ENCODE measurements around the gene LETM1.
A peak's percentile ranks its signal among the peaks of the same experiment; 100 is the strongest.

LETM1 gene

DNA sequence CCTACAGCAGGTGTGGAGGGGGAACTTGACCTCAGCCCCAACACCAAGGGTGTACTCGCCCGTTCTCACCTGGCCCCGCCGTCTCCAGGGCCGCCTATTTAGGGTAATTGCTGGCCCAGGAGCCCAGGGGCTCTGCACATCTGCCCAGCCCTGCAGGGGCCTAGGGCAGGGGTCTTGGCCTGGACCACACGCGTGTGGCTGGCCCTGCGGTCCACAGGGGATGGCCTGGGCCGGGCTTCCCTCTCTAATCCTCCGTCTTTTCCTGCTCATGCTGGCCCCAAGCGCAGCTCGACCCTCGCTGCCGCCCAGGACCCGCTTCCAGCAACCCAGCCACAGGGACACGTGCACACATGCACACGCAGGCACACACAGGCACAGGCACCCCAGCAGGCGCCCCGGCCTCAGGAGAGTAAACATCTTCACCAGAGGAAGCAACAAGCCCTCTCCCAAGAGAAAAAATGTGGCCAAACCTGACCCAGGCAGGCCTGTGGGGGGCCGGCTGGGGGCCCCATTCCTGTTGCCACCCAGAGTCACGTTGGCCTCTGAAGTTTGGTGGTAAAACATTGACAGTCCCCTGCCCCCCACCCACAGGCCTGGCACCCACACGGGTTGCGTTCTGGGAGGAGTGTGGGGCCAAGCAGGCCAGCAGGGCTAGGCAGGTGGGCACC lies 87.5 kb downstream of the LETM1 start:
- TF ChIP-seq FOXP2 (optimal IDR thresholded peaks at IDR 0.05; ENCODE audit: control extremely low read depth, extremely low read length, insufficient read depth) = no peak
- no peak for TF ChIP-seq POLR2AphosphoS5 (IDR thresholded peaks at IDR 0.05; ENCODE audit: borderline replicate concordance, low read depth, low read length)
- TF ChIP-seq EZH2 (IDR thresholded peaks at IDR 0.05) = no peak
- Histone ChIP-seq H3K9me3 (ENCODE audit: low read depth, low read length) (no peaks in the 10 kb centered on the region), H3K4me3 (peak overlapping the region; percentile 70), H3K27ac (no peak overlapping the region), H3K36me3 (ENCODE audit: insufficient read depth, low read length) (no peaks in the 10 kb centered on the region), H3K9ac (ENCODE audit: insufficient read length) (no peak overlapping the region)
- no peak for DNase-seq (ENCODE audit: low read depth, low spot score)

DNA sequence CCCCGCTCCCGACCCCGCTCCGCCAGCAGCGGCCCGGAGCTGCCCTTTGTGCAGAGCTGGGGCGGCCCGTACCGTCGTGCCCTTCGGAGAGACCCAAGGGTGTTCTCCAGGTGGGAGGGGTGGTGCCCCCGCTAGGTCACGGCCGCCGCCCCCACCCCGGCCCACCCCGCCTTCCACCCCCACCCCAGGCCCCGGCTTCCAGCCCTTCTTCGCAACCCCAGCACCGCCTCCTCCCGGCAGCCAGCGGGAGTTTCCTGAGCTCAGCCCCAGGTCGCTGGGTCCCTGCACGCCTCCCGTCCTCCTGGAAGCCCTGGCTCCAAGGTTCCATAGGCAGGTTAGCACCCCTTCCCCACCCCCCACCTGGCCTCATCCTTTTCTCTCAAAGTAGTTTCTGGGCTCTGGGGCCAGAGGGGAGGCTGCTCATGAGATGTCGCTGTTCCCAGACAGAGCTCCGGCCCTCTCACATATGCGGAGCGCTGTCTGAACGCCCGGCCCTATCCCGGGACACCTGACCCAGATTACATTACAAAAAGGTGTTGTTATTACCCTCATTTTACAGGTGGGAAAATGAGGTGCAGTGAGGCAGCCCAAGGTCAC lies 88.1 kb downstream of the LETM1 start:
- DNase-seq (ENCODE audit: low read depth, low spot score) = no peak
- H3K4me3 ChIP-seq = peak overlapping the region; percentile 70

DNA sequence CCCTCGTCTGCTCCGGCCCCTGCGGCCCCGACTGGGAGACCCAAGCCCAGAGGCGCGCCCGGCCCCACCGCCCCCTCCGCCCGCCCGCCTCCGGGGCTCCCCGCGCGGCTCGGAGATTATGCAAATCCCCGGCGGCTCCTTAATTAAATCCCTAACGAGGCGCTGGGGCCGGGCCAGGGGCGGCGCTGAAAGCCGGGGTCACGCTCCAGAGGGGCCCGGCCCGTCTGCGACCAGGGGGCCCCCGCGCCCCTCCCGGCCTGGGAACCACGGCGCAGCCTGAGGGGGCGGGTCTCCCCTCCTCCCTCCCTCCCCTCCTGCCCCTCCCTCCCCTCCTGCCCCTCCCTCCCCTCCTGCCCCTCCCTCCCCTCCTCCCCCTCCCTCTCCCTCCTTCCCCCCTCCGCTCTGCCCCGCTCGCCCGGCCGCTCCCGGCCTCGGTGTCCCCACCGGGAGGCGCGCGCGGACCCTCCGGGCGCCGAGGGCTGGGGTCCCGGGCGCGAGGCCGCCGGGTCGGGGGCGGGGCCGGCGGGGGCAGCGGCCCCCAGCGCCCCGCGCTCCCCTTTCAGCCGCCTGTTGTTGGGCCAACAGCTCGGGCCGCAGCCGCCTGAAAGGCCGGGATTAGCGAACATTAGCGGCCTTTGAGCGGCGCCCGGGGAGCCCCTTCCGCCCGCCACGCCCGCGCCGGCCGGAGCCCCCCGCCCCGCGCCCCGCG lies 88.7 kb downstream of the LETM1 start:
- H3K9ac ChIP-seq (ENCODE audit: insufficient read length) = no peak overlapping the region
- DNase-seq (ENCODE audit: low read depth, low spot score) = no peak
- H3K4me3 ChIP-seq = peak overlapping the region; percentile 70; the same call in 1 of the 2 replicates
- TF ChIP-seq POLR2AphosphoS5 (IDR thresholded peaks at IDR 0.05; ENCODE audit: borderline replicate concordance, low read depth, low read length) (no peak), EZH2 (IDR thresholded peaks at IDR 0.05) (no peak), FOXP2 (optimal IDR thresholded peaks at IDR 0.05; ENCODE audit: control extremely low read depth, extremely low read length, insufficient read depth) (no peak)
- H3K27ac ChIP-seq = no peak overlapping the region
- no peaks in the 10 kb centered on the region for H3K9me3 ChIP-seq (ENCODE audit: low read depth, low read length)
- no peaks in the 10 kb centered on the region for H3K36me3 ChIP-seq (ENCODE audit: insufficient read depth, low read length)

More for the DNA sequence above, 88.1 kb downstream of the LETM1 start:
- Histone ChIP-seq H3K27ac (no peak overlapping the region), H3K9me3 (ENCODE audit: low read depth, low read length) (no peaks in the 10 kb centered on the region), H3K9ac (ENCODE audit: insufficient read length) (no peak overlapping the region), H3K36me3 (ENCODE audit: insufficient read depth, low read length) (no peaks in the 10 kb centered on the region)
- TF ChIP-seq FOXP2 (optimal IDR thresholded peaks at IDR 0.05; ENCODE audit: control extremely low read depth, extremely low read length, insufficient read depth) (no peak), POLR2AphosphoS5 (IDR thresholded peaks at IDR 0.05; ENCODE audit: borderline replicate concordance, low read depth, low read length) (no peak), EZH2 (IDR thresholded peaks at IDR 0.05) (no peak)

DNA sequence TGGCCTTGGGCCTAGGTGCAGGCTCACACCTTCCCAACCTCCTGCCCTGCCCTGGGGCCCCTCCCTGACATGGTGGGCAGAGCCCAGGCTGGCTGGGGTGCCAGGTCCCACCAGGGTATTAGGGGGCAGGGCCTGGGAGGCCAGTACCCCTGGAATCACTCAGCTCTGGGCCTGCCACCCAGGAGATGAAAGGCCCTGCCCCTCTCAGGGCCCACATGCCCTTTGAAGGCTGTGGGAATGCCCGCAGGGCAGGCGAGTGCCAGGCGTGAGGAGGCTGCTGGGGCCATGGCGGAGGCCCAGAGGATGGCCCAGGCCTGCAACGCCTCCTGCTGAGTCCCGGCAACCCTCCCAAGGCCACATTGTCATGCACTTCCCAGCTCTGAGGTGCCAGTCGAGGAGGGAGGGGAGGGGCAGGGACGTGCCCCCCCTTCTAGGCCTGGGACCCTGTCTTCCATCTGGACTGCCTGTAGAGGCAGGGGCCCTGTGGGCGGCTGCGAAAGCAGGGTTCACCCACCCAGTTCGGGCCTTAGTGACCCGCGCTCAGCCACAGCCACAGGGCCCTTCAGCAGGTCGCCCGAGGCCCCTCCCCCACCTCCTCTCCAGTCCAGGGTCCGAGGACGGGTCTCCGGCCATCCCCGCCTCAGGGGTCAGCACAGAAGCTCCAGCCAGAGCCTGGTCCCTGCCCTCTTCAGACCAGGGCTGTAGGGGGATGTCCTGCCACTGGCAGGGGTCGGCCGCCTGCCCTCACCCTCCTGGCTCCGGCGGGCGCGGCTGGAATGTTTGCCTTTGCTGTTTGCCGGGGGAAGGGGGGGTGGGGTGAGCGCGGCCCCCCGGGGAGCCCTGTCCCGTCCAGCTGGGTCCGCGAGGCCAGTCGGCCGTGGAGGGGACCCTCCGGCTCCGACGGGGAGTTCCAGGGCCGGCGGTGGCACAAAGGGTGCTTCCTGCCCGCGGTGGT lies 89.6 kb downstream of the LETM1 start:
- Histone ChIP-seq H3K9ac (ENCODE audit: insufficient read length) (no peak overlapping the region), H3K4me3 (no peak overlapping the region), H3K9me3 (ENCODE audit: low read depth, low read length) (no peaks in the 10 kb centered on the region), H3K36me3 (ENCODE audit: insufficient read depth, low read length) (no peaks in the 10 kb centered on the region), H3K27ac (no peak overlapping the region)
- TF ChIP-seq FOXP2 (optimal IDR thresholded peaks at IDR 0.05; ENCODE audit: control extremely low read depth, extremely low read length, insufficient read depth) (no peak), EZH2 (IDR thresholded peaks at IDR 0.05) (no peak), POLR2AphosphoS5 (IDR thresholded peaks at IDR 0.05; ENCODE audit: borderline replicate concordance, low read depth, low read length) (no peak)
- DNase-seq (ENCODE audit: low read depth, low spot score) = no peak

DNA sequence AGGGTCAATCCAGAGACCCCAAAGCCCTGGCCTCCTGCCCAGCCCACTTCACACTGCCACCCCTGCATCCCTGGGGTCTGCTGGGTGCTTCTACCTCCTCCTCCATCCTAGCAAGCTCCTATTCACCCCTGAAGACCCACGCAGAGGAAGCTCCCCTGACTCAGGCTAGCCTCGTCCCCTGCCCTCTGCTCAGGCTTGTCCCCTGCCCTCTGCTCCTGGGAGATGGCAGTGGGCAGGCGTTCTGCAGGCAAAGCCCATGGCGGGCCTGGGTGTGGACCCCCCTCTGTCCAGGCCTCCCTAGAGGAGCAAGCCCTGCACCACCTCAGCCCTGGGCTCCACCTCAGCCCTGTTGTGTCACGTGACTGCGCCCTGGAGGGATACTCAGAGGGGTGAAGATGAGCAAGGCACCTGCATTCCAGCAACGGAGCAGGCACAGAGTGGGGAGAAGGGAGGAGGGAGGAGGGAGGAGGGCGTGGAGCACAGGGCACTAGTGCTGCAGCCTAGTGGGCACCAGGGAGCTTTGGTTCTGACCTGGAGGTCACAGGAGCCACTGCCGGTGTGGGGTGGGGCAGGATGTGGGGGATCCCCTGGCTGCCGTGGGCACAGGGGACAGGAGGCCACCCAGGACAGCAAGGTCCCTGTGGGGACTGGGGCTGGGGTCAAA lies 90.4 kb downstream of the LETM1 start:
- no peak for DNase-seq (ENCODE audit: low read depth, low spot score)
- Histone ChIP-seq H3K4me3 (no peak overlapping the region), H3K9ac (ENCODE audit: insufficient read length) (no peak overlapping the region), H3K27ac (no peak overlapping the region), H3K9me3 (ENCODE audit: low read depth, low read length) (no peaks in the 10 kb centered on the region), H3K36me3 (ENCODE audit: insufficient read depth, low read length) (no peaks in the 10 kb centered on the region)
- no peak for TF ChIP-seq EZH2 (IDR thresholded peaks at IDR 0.05)
- no peak for TF ChIP-seq FOXP2 (optimal IDR thresholded peaks at IDR 0.05; ENCODE audit: control extremely low read depth, extremely low read length, insufficient read depth)
- no peak for TF ChIP-seq POLR2AphosphoS5 (IDR thresholded peaks at IDR 0.05; ENCODE audit: borderline replicate concordance, low read depth, low read length)

DNA sequence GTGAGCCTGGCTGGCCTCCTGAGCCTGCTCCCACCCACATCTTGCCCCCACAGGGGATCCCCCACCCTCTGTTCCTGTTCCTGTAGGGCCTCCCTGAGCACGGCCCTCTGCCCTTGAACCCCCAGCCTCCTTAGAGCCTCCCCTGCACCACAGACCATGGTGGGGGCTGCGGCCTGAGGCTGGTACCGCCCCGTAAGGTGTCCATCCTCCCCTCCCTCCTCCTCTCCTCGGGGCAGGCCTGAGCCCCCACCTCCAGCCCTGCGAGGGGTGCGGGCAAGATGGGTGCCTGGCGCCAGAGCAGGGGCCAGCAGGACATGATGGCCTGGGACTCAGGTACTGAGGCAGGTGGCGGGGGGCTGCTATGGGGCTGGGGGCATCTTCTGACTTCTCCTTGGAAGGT lies 91.3 kb downstream of the LETM1 start:
- no peaks in the 10 kb centered on the region for H3K36me3 ChIP-seq (ENCODE audit: insufficient read depth, low read length)
- H3K27ac ChIP-seq = no peak overlapping the region
- no peak overlapping the region for H3K4me3 ChIP-seq
- no peak overlapping the region for H3K9ac ChIP-seq (ENCODE audit: insufficient read length)
- no peak for DNase-seq (ENCODE audit: low read depth, low spot score)
- TF ChIP-seq POLR2AphosphoS5 (IDR thresholded peaks at IDR 0.05; ENCODE audit: borderline replicate concordance, low read depth, low read length) (no peak), FOXP2 (optimal IDR thresholded peaks at IDR 0.05; ENCODE audit: control extremely low read depth, extremely low read length, insufficient read depth) (no peak), EZH2 (IDR thresholded peaks at IDR 0.05) (no peak)
- H3K9me3 ChIP-seq (ENCODE audit: low read depth, low read length) = no peaks in the 10 kb centered on the region

DNA sequence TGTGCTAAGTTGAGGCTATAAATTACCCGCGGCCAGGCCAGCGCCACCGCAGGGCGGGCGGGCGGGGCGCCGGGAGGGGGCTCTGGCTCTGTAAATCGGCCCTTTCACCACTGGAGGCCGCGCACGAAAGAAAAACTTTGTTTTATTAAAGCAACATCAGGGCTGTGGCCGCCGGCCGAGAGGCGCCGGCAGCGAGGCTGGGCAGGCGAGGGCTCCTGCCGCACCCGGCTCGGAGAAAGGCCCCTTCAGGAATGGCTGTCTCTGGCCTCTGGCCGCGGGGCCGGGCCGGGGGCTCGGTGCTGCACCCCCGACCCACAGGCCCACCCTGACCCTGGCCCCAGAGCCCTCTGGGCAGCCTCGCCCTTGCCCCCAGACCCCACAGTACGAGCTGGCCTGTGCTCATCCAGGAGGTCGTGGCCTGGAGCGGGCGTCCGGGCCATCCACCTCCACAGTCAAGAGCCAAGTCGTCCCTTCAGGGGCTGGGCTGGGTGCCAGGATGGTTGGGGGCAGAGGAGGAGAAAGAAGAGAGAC lies 92.3 kb downstream of the LETM1 start:
- Histone ChIP-seq H3K27ac (no peak overlapping the region), H3K9me3 (ENCODE audit: low read depth, low read length) (no peaks in the 10 kb centered on the region), H3K36me3 (ENCODE audit: insufficient read depth, low read length) (no peaks in the 10 kb centered on the region), H3K9ac (ENCODE audit: insufficient read length) (no peak overlapping the region), H3K4me3 (no peak overlapping the region)
- TF ChIP-seq POLR2AphosphoS5 (IDR thresholded peaks at IDR 0.05; ENCODE audit: borderline replicate concordance, low read depth, low read length) (no peak), FOXP2 (optimal IDR thresholded peaks at IDR 0.05; ENCODE audit: control extremely low read depth, extremely low read length, insufficient read depth) (no peak), EZH2 (IDR thresholded peaks at IDR 0.05) (no peak)
- DNase-seq (ENCODE audit: low read depth, low spot score) = no peak

Measured in SK-N-MC (cell line).